Stimulated activated CD4-positive, alpha-beta T cell treated with anti-CD3 and anti-CD28 coated beads, TNF-alpha, amount 100 ng/mL, for 4 hours (primary cell): Measurements from ENCODE around the gene TUBGCP6.

Source experiments
- DNase-seq, 3 experiments: peaks; one replicate each; pipeline ENCODE4 v3.0.0-alpha.2; 2020; ENCODE audit warnings: low read depth in 3 of 3

Gene TUBGCP6

DNA sequence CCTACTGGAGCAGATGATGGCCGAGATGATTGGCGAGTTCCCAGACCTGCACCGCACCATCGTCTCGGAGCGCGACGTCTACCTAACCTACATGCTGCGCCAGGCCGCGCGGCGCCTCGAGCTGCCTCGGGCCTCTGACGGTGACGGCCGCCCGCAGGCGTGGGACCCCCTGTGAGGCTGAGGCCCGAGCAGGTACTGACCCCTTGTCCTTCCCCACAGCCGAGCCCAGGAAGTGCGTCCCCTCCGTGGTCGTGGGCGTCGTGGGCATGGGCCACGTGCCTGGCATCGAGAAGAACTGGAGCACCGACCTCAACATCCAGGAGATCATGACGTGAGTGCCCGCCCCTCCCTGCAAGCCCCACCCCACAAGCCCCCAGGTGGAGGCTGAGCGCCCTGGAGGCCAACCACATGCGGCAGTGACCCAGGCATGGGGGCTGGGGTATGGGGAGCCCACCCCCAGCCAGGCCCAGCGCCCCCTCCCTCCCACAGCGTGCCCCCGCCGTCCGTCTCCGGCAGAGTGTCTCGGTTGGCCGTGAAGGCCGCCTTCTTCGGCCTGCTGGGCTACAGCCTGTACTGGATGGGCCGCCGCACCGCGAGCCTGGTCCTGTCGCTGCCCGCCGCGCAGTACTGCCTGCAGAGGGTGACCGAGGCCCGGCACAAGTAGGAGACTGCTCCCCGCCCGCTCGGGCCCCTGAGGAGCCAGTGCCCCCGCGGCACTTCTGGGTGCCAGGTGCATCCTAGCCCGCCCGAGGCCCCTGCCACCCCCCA, 46.8 kb downstream of the TUBGCP6 start:
- DNase-seq: no peak

DNA sequence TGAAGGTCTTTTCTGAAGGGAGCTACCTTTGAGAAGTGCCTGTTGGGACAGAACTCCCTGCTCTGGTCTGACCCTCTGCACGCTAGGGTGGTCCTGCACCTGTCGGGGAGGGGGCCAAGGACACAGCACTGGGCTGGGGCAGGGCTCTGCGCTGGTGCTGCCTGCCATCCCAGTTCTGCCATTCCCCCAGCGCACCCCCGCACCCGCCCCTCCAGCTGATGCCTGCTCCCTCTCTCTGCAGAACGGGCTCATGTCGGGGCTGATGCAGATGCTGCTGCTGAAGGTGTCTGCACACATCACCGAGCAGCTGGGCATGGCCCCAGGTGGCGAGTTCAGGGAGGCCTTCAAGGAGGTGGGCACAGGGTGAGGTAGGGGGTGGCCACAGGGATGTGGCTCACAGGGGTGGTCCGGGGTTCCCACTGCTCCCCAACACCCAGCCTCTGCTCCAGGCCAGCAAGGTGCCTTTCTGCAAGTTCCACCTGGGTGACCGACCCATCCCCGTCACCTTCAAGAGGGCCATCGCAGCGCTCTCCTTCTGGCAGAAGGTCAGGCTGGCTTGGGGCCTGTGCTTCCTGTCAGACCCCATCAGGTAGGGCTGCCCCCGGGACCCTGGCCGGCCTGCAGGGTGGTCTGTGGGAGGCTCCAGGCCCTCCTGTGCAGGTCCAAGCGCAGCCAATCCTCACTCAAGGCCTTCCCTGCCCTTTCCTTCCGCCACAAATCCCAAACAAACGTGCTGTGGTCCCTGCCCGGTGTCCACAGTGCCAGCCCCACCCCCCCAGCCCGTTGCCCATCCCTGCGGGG, 47.6 kb downstream of the TUBGCP6 start:
- no peak for DNase-seq

DNA sequence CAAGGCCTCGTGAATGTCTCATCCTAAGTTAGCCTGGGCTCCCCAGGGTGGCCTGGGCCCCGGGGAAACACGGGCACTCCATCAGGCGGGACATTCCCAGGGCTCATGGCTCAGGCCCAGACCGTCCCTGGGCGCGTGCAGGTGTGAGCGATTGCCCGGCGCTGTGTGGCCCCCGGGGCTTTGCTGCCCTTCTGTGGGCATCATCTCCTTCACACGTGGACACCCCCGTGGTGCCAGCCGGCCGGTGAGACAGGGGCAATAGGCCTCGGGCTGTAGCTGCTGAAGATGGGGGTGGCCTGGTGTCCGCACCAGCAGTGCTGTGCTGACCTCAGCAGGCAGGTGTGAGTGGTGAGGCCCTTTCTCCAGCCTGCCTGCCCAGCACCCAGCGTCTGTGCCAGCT, 48.6 kb downstream of the TUBGCP6 start:
- no peak for DNase-seq

DNA sequence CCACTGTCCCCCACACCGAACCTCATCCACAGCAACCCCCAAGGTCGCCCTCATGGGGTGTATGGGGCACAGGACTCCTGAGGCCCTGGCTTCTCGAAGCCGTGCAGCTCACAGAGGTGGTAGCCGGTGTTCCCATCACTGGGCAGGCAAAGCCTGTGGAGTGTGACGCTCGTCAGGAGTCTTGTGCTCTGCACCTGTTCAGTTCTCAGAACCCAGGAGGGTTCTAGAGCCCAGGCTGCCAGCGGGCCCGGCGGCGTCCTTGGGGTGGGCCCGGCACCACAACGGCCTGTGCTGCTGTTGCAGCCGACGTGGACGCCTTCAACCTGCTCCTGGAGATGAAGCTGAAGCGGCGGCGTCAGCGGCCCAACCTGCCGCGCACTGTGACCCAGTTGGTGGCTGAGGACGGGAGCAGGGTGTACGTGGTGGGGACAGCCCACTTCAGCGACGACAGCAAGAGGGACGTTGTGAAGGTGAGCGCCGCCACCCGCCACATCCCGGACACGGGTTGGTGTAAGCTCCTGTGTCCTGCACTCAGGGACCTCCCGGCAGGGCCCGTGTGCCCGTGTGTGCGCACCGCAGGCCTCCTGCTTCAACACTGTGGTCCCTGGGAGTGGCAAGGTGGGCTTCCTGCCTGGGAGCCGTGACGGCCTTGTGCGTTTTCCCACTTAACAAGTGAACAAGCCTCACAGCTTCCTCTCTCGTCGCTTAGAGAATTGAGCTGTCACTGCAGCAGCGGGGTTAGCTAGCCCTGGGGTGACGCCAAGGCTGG, 50.6 kb downstream of the TUBGCP6 start:
- DNase-seq: no peak

DNA sequence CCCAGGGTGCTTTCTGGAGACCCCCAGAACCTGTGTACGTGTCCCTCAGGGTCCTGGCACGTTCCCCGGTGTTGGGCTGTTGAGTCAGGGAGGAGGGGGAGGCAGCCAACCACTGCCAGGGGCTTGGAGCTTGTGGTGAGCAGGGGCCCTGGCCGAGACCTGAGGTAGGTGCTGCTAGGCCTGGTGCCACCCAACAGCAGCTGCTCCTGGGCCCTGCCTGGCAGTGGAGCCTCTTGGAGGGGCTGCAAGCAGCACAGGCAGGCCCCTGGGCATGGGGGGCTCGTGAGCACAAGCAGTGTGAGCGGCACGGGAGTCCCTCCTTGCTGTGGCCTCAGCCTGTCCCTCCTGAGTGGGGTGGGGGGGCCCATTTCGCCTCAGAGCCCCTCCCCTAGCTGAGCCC, 51.2 kb downstream of the TUBGCP6 start:
- DNase-seq: no peak

DNA sequence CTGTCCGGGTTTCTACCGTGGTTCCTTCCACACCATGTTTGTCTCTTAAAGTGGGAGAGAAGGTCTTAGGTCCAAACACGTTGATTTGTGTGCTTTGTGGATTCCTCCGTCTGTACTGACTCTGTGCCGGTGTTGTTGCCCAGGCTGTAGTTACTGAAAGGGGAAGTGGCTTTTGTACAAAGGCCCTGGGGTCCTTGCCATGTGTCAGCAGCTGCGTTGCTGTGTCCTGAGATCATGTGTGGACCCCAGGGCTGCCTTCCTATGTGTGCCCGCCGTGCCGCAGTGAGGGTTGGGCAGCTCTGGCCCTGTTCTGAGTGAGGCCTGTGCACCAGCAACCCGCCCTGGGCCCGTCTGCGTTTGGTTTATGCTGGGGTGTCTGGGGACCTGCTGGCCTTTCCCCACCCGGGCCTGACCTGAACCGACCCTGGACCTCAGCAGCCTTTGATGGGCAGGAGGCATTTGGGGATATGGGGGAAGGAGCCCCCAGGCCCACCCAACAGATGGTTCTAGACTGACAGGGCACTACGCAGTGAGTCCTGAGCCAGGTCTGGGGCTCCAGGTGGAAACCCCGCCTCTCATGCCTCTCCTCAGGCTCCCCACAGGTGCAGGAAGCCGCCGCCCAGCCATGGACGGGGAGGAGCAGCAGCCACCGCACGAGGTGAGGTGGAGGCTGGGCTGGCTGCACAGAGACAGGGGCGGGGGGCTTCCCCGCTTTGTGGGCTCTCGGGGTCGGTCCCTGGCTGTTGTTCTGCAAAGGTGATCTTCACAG, 52.2 kb downstream of the TUBGCP6 start:
- no peak for DNase-seq

DNA sequence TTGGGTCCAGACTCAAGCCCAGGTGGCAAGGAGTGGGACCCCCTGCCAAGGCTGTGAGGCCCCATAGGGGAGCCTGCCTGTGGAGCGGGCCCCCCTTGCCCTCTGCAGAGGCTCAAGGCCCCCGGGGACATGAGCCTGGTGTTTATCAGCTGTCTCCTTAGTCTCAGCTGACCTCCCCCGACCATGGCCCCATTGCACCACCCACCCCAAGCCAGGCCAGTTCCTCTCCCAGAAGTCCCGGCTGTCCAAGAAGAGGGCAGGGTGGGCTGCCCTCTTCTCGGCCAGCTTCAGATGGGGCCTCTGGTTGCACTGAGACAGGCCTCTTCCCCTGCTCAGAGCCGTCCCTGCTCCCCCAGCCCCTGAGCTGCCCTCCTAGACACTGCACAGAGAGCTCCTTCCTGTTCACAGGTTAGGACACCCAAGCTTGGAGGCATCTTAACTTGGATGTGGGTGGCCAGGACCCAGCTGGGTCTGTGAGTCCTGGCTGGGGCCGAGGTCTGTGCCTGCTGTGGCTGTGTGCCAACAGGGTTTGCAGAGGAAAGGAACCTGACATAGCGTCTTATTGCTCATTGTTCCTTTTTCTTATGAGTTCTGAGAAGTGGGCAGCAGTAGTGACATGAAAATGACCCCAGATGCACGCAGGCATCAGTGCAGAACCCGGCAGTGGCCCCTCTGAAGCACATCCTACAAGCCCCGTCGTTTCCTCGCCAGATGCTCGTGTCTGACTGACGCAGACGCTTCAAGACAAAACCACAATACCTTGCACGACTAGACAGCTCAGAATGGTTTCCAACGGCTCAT, 53.7 kb downstream of the TUBGCP6 start:
- peak in 1 of 3 experiments; percentile 56 for DNase-seq

DNA sequence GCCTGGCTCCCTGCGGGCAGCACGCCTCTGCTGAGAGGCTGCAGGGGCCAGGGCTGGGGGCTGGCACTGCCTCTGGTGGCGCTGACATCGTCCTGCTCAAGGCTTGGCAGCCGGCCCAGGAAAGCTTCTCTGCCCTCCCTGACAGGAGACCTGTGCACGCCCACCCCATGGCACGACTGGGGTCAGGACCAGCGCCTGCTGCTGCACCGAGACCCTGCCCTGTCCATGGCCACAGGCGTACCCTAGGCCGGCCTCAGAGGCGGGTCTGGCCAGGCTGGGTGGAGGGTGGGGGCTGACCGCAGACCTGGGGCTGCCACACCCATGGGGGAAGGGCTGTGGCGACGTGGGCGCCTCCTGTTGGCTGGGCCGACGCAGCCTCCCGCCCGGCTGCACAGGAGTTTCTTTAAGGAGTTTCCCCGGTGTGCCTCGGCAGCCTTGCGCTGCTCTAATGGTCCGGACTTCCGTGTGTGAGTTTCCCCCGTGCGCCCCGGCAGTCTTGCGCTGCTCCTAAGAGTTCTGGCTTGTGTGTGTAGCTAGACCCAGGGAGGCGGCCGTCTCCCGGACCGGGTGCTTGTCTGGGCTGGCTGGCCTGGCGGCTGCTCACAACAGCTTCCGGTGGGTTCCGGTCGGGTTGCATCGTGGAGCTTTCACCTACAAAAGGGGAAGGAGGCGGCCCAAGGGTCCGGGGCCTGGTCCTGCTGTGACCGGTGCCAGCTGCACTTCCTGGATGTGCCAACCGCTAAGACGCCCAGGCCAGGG, 54.5 kb downstream of the TUBGCP6 start:
- peak in 2 of 3 experiments; percentile 48 to 57 for DNase-seq

DNA sequence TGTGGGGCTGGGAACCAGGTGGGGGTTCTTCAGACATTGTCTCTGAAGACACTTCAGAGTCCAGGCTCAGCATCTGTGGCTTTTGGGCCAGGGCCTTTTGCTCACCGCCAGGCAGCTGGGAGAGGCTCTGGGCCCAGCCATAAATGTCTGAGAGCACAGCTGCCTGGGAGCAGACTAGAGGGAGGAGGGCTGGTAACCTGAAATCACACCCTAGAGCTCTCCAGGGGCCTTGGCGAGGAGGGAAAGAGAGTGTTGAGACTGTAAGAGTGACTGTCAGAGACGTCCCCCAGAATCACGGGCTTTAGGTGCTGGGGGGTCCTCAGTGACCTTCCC, 55.0 kb downstream of the TUBGCP6 start:
- DNase-seq: no peak

DNA sequence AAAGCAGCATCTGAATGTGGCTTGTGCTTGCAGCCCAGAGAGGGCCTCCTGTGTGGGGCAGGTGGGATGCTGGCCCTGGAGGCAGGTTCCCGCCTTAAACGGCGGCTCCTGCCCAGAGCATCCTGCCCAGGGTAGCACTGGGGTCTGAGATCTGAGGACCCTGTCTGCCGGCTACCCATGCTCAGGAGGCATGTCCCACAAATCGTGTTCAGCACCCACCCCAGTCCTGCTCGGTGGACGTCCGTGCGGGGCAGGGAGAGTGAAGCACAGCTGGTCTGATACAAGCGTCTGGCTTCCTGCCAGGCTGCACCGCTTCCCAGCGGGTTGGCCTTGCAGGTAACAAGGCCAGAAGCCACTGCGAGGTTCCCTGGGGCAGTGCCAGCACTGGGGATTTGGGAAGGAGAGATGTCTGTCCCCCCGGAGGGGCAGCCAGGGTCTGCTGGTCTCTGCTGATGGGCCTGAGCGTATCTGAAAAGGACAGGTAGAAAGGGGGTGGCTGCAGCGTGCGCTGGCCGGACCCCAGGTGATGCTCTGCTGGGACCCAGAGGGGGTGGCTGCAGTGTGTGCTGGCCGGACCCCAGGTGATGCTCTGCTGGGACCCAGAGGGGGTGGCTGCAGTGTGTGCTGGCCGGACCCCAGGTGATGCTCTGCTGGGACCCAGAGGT, 55.5 kb downstream of the TUBGCP6 start:
- no peak for DNase-seq

DNA sequence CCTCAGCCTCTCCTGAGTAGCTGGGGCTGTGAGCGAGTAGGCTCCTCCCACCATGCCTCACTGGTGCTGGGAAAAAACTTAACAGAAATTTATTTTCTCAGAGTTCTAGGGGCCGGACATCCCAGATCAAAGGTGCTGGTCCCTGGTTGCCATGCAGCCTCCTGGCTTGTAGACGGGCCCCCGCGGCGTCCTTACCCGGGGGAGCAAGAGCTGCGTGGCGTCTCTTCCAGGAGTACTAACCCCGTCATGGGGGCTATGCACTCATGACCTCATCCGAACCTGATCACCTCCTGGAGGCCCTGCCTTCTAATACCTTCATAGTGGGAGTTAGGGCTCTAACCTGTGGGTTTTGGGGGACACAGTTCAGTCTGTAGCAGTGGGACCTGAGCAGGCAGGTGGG, 56.5 kb downstream of the TUBGCP6 start:
- DNase-seq: no peak

DNA sequence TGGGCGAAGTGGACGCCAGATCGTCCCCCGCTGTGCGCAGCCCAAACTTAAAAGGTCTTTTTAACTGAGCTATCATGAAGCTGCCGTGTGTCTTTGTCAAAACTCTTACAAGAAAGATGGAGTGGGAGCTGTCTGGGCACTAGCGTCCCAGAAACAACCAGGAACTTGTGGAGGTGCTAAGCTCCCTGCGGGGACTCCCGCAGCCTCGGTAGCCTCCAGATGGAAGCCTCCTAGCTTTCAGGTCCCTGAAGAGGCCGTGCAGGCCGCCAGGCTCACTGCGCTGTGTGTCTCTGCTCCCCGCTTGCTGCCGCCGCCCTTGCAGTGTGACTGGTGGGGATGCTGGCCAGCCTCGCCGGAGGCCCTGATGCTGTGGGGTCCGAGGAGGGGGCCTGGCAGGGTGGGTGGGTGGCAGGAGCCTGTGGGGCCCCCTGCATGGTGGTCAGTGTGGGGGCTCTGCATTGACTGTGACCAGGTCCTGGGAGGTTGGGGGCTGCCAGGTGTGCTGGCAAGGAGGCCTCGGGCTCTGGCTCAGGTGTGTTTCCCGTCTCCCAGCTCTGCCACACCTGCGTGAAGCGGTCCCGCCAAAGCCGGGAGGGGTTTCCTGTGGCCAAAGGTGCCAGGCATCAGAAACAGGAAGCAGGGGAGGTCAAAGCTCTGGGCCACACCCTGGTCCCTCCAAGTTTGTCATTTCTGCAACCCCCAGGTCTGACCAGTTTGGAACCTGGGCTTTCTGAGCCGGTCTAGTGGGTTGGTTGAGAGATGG, 57.9 kb downstream of the TUBGCP6 start:
- DNase-seq: no peak

DNA sequence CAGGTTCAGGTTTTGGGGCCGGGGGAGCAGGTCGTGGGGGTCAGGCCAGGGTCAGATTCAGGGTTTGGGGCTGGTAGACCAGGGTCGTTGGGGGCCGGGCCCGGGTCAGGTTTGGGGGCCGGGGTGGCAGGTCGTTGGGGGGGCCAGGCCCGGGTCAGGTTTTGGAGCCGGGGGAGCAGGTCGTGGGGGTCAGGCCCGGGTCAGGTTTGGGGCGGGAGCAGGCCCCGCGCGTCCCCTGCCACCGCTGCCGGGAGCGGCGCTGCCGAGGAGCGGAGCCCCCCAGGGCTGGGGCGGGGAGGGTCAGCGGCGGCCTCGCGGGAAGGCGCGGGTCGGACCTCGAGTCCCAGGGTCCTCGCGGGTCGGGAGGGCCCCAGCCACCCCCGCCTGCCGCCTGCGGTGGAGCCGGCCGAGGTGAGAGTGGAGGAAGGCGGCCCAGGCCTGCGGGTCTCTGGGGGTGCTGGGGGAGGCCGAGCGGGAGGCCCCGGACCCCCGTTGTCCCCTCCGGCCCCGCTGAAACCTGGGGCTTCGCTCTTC, 58.6 kb downstream of the TUBGCP6 start:
- no peak for DNase-seq

DNA sequence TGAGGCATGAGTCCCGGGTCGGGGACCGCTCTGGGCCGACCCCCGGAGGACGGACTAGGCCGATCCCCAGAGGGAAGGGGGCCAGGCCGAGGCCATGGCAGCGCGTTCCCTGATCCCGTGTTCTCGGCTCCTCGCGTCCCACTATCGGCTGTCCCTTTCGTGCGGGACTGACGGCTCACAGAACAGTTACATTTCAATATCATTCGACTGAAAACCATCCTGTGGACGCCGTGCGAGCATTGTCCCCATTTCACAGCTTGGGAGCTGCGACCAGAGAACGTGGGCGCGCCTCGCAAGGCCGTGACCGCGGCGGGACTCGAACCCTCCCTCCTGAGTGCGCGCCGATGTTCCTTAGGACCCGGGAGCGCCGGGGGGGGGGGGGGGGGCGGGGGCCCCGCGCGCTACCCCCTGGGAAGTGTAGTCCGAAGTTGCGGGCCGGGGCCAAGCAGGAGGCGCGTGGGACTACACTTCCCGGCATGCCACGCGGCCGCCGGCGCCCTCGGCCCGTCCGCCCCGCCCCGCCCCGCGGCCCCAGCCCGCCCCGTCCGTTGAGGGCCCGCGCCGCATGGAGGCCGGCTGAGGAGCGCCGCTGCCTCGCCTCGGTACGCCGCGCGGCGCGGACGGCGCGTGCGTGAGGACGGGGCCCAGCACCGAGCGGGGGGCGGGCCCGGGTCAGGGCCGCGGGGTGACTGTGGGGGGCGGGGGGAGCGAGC, 59.3 kb downstream of the TUBGCP6 start, which contains the start of gene TRABD:
Gene TRABD (plus strand): TSS at position 539 of the 713 bp plus-strand sequence. CDS start 7,148 bp downstream, outside the sequence.
- DNase-seq: peak; percentile 75 to 81 (median 77)

DNA sequence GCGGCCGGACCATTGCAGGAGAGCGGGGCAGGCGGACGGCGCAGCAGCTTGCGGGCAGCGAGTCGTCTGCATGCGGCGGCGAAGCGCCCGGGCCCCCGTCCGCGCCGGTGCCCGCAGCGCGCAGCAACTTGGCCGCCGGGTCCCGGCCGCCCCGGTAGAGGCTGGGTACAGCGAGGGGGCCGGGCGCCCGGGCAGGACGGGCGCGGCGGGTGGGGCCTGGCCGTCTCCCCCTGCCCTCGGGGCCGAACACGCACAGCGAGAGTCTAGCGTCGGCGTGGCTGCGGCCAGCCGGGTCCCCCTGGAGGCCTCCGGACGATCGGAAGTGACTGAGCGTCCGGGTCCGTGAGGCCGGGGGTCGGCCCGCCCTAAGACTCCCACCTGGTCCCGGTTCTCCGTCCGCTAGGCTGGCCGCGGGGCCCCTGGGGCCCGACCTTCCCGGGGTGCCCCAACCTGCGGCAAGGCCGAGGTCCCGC, 59.9 kb downstream of the TUBGCP6 start:
- no peak for DNase-seq

DNA sequence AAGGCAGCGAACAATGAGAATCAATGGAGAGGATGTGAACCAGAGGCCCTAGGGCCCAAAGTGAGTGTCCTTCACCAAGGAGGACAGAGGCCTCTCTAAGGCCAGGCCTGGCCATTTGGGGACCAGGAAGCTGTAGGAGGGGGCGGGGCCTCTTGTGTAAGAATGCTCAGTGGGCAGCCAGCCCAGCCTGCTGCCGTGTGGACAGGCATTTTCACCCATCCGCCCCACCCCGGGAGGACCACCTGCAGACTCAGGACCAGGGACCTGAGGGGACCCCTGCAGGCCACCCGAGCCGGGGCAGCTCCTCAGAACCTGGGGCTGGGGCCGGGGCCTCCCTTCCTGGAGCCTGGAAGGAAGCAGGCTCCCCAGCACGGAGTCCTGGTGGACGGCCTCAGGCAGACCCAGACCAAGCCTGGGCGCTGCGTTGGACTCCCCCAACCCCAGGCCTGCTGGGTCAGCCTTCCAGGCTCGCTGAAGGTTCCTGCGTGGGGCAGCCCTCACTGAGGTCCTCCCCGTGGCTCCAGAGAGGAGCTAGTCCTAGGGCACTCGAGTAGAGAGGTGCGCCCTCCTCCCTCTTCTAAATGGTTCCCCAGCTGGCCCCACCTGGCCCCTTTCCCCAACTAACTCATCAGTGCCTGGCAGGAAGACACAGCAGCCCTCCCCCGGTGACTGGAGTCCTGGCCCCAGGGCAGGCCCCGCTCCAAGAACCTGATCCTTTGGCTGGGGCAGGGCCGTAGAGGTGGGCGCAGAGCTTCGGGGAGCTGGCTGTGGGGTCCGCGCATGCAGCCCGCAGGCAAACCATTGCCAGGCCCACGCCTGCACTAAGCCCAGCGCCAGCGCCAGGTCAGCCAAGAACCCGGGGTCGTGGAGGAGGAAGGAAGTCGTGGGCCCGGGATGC, 60.6 kb downstream of the TUBGCP6 start:
- no peak for DNase-seq
